Measurements from ENCODE around the gene FMN2. TPM values are rescaled to one million over a fixed set of nuclear protein-coding genes. Genes with fewer than 3 reads are reported as not detected.

Gene FMN2
- total and polyA plus RNA-seq, 2 donors (not counting 1 experiment from before 2014, with no cell fraction given): 8.0 to 13.7 TPM

GRCh38 chr1:240351690-240352089, 260.0 kb downstream of the FMN2 start:
- H3K9me3 ChIP-seq (ENCODE audit: control insufficient read depth, insufficient read depth, low read depth, low read length): no peaks in the 10 kb centered on the region
- no peak for DNase-seq (ENCODE audit: low read depth in 2 of 2)
- H3K9ac ChIP-seq (ENCODE audit: insufficient read depth, low read length): no peak overlapping the region
- H3K36me3 ChIP-seq (ENCODE audit: control insufficient read depth, insufficient read depth, low read length): no peaks in the 10 kb centered on the region
- H3K4me2 ChIP-seq (ENCODE audit: extremely low read depth, insufficient read depth, low read length): no peak overlapping the region
- no peaks in the 10 kb centered on the region for H3K79me2 ChIP-seq (ENCODE audit: control insufficient read depth, insufficient read depth, low read length)
- no peaks in the 10 kb centered on the region for H3K27me3 ChIP-seq (ENCODE audit: control insufficient read depth, insufficient read depth, low read length)
- no peak overlapping the region for H3K27ac ChIP-seq (ENCODE audit: insufficient read depth, low read length)
- no peak overlapping the region for H2AFZ ChIP-seq (ENCODE audit: low read length)
- no peak for TF ChIP-seq EZH2 (IDR thresholded peaks at IDR 0.05; ENCODE audit: low read length, missing control alignments)
- TF ChIP-seq CTCF (conservative IDR thresholded peaks at IDR 0.05 in 1 of 2, IDR thresholded peaks at IDR 0.05 in 1 of 2; ENCODE audit: low read depth in 1 of 2, low read length in 2 of 2): no peak
- peaks cover 5% of the 10 kb centered on the region for H3K4me1 ChIP-seq (ENCODE audit: control insufficient read depth, extremely low read depth, insufficient read depth, low read length)
- no peak overlapping the region for H3K4me3 ChIP-seq (replicated peaks in 1 of 4; ENCODE audit: control extremely low read depth in 1 of 4, insufficient read depth in 1 of 4, low read depth in 3 of 4, low read length in 4 of 4)
- no peaks in the 10 kb centered on the region for H4K20me1 ChIP-seq (ENCODE audit: control insufficient read depth, extremely low read depth, insufficient read depth, low read length)

GRCh38 chr1:240352769-240353168, 261.1 kb downstream of the FMN2 start:
- Histone ChIP-seq H4K20me1 (ENCODE audit: control insufficient read depth, extremely low read depth, insufficient read depth, low read length) (no peaks in the 10 kb centered on the region), H3K36me3 (ENCODE audit: control insufficient read depth, insufficient read depth, low read length) (no peaks in the 10 kb centered on the region), H3K4me3 (replicated peaks in 1 of 4; ENCODE audit: control extremely low read depth in 1 of 4, insufficient read depth in 1 of 4, low read depth in 3 of 4, low read length in 4 of 4) (no peak overlapping the region), H3K4me1 (ENCODE audit: control insufficient read depth, extremely low read depth, insufficient read depth, low read length) (peaks cover 5% of the 10 kb centered on the region), H3K27me3 (ENCODE audit: control insufficient read depth, insufficient read depth, low read length) (no peaks in the 10 kb centered on the region), H3K9ac (ENCODE audit: insufficient read depth, low read length) (no peak overlapping the region), H3K79me2 (ENCODE audit: control insufficient read depth, insufficient read depth, low read length) (no peaks in the 10 kb centered on the region), H3K4me2 (ENCODE audit: extremely low read depth, insufficient read depth, low read length) (no peak overlapping the region), H2AFZ (ENCODE audit: low read length) (no peak overlapping the region), H3K9me3 (ENCODE audit: control insufficient read depth, insufficient read depth, low read depth, low read length) (no peaks in the 10 kb centered on the region), H3K27ac (ENCODE audit: insufficient read depth, low read length) (no peak overlapping the region)
- no peak for TF ChIP-seq CTCF (conservative IDR thresholded peaks at IDR 0.05 in 1 of 2, IDR thresholded peaks at IDR 0.05 in 1 of 2; ENCODE audit: low read depth in 1 of 2, low read length in 2 of 2)
- TF ChIP-seq EZH2 (IDR thresholded peaks at IDR 0.05; ENCODE audit: low read length, missing control alignments): no peak
- peak in 1 of 2 donors; percentile 61 for DNase-seq (ENCODE audit: low read depth in 2 of 2)

DNA sequence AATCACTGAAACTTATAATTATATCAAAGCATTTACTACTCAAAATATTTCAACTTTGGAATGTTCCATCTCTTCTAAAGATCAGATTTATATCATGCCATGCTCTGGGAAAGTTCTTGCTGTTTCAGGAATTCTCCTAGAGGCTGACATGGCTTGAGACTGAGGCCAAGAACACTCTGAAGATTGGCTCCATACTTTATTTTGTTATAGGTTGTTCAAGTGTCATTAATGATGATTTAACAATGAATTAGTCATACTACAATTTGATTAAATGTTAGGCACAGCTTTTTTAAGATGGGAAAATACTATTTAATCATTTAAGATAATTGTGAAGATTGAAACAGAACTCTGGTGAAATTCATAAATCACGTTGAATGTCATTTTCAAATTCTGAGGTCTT, 264.9 kb downstream of the FMN2 start:
- Histone ChIP-seq H3K27ac (ENCODE audit: insufficient read depth, low read length) (no peak overlapping the region), H4K20me1 (ENCODE audit: control insufficient read depth, extremely low read depth, insufficient read depth, low read length) (no peaks in the 10 kb centered on the region), H3K27me3 (ENCODE audit: control insufficient read depth, insufficient read depth, low read length) (no peaks in the 10 kb centered on the region), H3K4me1 (ENCODE audit: control insufficient read depth, extremely low read depth, insufficient read depth, low read length) (peaks cover 2% of the 10 kb centered on the region), H3K9ac (ENCODE audit: insufficient read depth, low read length) (no peak overlapping the region), H3K4me2 (ENCODE audit: extremely low read depth, insufficient read depth, low read length) (no peak overlapping the region), H3K9me3 (ENCODE audit: control insufficient read depth, insufficient read depth, low read depth, low read length) (no peaks in the 10 kb centered on the region), H3K4me3 (replicated peaks in 1 of 4; ENCODE audit: control extremely low read depth in 1 of 4, insufficient read depth in 1 of 4, low read depth in 3 of 4, low read length in 4 of 4) (no peak overlapping the region), H2AFZ (ENCODE audit: low read length) (no peak overlapping the region), H3K79me2 (ENCODE audit: control insufficient read depth, insufficient read depth, low read length) (no peaks in the 10 kb centered on the region), H3K36me3 (ENCODE audit: control insufficient read depth, insufficient read depth, low read length) (no peaks in the 10 kb centered on the region)
- DNase-seq (ENCODE audit: low read depth in 2 of 2): no peak
- TF ChIP-seq EZH2 (IDR thresholded peaks at IDR 0.05; ENCODE audit: low read length, missing control alignments) (no peak), CTCF (conservative IDR thresholded peaks at IDR 0.05 in 1 of 2, IDR thresholded peaks at IDR 0.05 in 1 of 2; ENCODE audit: low read depth in 1 of 2, low read length in 2 of 2) (no peak)
